GM21576 (cell line): Measurements from ENCODE around the gene LHX2.

Experiments used
- ATAC-seq: cut with Tn5 transposase; IDR thresholded peaks from one replicate; pipeline ENCODE4 v1.9.1; 2021; ENCODE audit warnings: mild to moderate bottlenecking, moderate library complexity; ENCODE audit not compliant: unreplicated experiment

LHX2 gene

DNA sequence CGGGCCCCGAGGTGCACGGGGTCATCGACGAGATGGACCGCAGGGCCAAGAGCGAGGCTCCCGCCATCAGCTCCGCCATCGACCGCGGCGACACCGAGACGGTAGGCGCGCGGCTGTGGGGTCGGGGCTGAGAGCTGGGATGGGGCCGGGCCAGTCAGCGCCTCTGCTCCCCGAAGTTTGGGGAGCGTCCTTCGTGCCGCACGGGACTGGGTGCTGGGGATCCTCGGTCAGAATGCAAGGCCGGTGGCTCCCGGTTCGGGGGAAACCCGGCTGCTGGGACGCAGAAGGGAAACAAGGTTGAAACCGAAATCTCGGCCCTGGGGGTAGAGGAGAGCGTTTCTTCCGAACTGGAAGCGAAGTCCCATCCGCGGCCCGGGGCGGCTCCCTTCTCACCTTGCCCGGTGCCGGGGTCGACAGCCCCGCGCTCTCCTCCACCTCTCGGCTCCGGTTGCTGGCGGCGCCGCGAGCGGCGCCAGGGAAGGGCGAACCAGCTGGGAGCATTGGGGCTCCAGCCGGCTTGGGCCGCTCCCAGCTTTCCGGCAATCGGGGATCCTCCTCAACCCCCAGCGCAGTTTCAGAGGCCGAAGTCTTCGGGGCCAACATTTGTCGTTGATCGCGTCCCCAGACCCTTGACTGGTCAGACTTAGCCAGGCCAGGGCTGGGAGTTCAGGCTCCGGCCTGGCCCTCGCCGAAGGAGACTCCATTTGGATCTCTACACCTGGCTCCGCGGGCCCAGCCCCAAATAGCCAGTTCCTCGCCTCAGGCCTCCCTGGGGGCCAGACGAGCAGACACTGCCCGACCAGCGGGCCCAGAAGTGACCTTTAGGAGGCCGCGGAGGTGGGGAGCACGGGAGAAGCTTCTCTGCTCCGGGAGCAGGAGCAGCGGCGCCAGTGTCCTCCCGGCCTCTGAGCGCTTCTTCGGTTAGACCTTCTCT lies 1.1 kb downstream of the LHX2 start:
- no peak for ATAC-seq

DNA sequence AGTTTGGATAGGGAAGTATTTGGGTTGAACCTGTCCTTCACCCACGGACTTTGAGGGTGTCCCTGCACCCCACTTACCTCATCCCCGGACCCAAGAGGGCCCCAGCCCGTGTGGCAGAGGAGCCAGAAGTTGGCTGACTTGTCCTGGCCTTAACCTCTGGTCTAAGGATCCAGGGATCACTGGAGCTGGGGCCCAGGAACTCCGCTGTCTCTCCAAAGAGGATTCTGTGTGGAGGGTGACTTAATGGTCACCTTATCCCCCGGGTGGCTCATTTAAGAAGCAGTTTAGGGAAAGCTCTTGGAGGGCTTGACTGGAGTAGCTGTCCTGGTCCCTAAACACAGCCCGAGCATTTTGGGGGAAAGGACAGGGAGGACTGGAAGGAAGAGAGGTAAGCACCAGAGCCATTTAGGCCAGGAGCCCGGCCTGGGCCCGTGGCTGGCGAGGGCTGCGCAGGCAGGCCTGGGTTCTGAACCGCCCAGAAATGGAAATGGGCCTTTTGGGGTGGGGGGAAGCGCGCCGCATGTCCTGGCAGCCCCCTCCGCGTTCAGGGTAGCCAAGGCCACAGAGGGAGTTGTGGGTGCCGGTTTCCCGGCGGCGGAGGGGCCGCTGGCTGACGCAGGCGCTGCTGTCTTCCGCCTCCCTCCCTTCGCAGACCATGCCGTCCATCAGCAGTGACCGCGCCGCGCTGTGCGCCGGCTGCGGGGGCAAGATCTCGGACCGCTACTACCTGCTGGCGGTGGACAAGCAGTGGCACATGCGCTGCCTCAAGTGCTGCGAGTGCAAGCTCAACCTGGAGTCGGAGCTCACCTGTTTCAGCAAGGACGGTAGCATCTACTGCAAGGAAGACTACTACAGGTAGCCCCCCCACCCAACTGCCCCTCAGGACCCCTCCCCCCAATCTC lies 2.0 kb downstream of the LHX2 start:
- no peak for ATAC-seq

DNA sequence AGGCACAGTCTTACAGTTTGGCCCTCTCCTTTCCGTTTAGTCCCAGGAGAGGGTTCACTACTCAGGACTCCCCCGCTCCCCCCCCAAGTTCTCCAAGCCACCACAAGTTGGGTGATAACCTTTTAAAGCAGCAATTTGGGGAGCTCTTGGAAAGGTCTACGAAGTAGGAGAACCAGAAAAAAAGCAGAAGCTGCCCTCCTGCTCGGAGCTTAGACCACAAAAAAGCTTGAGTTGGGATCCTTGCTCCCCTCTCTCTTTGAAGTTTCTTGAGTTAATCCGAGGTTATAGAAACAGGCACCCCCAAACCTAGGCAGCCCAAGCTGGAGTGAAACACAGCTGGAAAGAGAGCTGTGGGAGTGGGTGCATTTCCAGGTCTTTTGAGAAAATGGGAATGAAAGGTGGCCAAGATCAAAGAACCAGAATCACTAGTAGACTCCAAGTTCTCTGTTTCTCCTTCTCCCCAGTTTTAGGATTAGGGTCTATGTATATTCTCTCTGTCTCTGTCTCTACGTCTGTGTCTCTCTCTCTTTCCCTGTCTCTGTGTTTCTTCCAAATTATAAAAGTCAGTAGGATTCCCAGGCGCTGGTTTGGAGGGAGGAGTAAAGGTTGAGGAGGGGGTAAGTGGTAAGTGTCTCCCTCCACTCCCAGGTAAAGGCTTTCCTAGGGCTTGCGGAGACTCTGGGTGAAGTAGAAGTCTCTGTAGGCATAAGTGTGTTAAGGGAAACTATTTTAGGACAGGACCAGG lies 2.8 kb downstream of the LHX2 start:
- no peak for ATAC-seq

DNA sequence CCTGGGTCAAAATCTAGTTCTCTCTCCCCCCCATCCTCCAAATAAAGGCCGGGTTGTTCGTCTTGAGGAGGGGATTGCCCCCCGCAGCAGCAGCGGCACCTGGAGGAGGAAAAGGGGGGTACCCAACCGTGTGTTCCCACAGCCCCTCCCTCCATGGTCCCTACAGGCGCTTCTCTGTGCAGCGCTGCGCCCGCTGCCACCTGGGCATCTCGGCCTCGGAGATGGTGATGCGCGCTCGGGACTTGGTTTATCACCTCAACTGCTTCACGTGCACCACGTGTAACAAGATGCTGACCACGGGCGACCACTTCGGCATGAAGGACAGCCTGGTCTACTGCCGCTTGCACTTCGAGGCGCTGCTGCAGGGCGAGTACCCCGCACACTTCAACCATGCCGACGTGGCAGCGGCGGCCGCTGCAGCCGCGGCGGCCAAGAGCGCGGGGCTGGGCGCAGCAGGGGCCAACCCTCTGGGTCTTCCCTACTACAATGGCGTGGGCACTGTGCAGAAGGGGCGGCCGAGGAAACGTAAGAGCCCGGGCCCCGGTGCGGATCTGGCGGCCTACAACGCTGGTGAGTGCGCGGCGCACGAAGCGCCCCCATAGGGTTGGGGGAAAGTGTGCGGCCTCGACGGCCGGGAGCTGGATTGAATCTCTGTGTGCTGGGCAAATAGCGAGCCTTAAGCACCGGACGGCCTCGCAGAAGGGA lies 3.5 kb downstream of the LHX2 start:
- ATAC-seq: no peak

DNA sequence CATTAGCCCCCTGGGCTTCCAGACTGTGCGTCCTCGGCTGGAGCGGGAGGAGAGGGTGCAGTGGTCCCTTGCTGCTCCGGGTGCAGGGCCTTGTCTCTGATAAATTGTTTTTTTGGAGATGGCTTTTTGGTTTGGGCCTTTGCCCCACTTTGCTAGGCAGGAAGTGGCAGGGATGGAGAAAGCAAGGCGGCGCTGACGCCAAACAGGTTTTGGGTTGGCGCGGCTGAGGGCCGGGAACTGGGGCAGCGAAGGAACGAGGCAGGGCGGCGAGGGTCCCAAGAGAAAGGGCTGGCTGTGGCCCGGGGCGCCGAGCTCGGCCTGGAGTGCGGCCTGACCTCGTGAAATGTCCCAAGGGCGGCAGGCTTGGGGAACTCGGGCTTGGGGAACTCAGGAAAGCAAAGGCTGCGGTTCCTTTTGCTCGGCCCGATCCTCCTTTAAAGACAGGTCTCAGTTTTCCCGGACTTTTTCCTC lies 4.1 kb downstream of the LHX2 start:
- no peak for ATAC-seq

DNA sequence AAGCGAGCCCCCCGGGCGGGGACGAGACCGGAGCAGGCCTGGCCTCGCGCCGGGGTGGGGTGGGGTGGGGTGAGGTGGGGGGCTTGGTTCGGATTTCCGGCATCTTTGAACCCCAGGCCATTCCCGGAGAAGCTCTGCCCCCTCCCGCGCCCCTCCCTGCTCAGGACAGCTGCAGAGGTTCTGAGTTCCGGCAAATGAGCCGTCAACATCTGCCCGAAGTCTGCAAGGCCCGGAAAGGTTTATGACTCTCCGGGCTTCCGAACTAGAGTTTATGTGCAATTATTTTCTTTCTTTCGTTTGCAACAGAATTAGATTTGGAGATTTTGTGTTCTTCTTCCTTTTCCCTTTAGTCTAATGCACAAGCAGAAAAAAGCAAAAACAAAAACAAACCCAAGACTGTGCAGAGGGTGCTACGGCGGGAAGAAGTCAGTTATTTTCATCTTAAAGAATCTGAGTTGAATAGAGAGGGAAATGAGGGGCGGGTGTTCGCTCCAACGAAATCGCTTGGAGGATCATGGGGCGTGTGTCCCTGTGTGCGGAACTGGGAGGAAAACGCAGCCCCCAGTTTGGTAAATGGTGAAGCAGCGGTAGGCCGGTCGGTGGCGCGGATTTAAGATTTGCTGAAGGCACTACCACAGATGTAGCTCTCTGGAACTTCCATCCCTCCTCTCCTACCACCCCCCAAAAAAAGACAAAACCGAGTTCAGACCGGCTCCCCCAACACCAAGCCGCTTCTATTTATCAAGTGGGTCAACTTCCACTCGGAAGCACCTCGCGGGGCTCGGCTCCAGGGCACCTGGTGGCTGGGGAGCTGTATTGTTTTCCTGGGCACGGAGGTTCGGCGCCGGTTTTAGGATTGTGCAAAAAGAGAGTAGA lies 4.8 kb downstream of the LHX2 start:
- no peak for ATAC-seq

DNA sequence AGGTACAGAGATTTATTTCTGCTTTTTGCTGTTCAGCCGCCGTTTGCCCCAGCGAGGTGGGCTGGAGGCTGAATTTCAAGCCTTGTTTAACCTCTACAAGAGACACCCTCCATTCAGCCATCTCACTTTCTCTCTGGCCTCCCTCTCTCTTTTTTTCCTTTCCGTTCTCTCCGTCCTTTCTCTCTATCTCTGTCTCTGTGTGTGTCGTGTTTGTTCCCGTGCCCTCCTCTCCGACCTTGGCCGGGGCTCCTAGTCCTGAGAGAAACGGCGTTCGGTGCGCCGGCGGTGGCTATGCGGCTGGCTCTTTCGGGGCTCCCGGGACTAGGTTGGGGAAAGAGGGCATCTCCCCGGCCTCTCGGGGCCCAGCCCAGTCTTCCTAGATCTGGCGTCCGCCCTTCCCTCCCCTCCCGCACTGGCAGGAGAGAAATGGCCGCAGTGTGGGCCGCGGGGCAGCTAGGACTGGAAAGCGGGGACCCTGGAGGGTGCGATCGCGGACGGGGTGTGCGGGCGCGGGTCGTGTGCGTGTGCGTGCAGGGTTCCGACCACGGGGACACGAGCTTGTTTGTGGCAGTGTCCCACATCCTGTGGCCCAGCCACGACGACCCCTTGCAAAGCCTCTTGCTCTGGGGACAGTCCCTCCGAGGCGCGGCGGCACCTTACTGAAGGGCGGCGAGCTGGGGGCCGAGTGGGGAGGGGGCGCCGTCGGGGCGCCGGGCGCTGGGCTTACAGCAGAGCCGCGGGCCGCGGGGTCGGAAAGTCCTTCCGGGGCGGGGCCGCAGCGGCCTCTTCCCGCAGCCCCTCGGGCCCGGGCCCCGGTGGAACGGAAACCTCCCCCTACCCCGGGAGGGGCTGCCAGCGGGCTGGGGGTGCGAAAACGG lies 5.7 kb downstream of the LHX2 start:
- ATAC-seq: no peak

DNA sequence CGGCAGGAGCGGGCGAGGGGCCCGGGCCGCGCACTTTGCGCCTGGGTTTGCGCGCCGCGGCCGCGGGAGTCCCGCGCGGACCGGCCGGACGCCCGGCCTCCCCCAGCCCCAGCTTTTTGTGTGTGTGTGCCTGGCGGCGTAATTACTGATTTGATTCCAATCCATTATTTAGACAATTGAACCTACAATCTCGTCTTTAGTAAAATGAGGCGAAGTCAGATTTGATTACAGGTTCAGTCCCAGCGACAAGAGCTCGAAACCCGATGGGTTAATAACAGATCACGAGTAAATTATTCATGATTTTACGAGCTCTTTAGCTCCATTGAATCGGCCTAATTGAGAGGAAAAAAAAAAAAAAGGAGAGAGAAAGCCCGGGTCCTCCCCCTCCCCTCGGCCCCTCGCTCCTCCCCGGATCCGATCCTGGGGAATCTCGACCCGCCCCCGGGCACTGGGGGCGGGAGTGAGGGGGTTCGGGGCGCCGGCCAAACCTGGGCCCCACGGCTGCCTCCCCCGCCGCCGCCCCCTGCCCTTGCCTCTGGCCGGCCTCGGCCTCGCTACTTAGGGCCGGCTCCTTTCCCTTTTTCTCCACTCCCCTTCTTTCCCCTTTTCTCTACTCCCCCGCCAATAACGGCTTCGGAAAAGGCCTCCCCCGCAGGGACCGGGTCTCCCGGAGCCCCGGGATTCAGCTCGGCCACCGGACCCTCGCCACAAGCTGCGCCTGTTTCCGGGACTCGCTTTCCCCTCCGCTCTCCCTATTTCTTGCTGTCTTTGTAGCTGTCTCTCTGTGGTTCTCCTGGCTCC lies 6.6 kb downstream of the LHX2 start:
- ATAC-seq: no peak

DNA sequence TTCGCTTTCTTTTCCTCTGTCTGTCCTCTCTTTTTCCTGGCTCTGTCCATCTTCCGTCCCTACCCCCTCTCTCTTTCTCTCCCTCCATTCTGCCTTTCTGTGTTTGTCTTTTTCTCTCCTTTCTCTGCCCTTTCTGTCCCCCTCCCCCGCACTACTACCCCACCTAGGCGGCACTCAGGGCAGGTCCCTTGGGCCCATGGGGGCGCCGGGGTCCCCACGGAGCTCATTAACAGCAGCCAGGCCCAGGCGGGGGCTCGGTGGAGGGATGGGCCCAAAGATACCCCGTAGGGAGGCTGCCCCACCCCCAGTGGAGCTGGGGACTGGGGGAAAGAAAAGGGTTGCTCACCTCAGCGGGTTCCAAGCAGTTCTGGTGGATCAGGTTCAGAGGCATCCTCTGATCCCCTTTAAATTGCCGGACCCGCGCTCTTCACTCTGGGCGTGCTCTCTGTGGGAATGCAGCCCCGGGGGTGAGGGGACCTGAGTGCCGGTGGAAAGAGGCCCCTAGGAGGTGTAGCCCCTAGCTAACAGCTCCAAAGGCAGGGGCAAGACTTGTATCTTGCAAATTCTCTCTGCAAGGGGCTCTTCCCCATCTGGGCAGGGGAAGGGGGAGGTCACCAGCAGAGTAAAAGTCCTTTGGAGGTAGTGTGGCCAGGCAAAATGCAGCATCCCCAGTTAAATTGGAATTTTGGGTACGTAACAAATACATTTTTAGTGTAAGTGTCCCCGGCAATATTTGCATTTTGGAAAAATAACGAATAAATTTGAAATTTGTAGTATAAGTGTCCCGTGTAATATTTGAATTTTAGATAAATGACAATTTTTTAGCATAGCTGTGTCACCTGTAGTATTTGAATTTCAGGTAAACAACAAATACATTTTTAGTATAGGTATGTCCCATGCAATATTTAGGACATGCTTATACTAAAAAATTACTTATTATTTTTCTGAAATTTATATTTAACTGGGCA lies 7.4 kb downstream of the LHX2 start:
- ATAC-seq: no peak

DNA sequence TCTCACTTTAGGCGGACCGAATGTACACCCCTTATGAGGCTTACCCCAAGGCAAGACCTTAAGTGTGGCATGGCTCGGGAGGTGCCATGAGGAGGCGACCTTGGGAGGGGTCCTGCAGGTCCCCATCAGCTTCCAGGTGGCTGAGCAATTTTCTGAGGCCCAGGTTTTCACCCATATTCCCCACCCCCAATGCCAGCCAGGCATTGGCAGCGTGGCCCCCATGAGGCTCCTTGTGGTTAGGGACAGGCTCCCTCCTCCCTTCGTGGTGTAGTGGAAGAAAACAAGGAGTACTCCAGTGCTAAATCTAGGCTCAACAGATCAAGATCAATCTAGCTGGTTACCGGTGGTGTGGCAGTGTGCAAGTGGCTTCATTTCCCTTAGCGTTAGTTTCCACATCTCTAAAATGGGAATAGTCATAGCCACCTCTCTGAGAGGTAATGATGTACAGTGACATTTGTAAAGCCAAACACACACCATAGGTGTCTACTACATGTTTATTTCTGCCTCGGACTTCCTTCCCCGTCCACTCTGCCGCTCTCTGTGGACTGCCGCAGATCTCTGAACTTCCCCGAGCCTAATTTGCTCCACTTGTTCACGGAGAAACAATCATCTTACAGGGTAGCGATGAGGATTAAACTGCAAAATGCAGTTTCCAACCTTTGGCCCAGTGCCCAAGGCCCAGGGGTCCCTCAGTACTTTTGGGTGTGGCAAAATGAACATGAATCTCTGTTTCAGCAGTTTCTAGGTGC lies 8.4 kb downstream of the LHX2 start:
- ATAC-seq: no peak

DNA sequence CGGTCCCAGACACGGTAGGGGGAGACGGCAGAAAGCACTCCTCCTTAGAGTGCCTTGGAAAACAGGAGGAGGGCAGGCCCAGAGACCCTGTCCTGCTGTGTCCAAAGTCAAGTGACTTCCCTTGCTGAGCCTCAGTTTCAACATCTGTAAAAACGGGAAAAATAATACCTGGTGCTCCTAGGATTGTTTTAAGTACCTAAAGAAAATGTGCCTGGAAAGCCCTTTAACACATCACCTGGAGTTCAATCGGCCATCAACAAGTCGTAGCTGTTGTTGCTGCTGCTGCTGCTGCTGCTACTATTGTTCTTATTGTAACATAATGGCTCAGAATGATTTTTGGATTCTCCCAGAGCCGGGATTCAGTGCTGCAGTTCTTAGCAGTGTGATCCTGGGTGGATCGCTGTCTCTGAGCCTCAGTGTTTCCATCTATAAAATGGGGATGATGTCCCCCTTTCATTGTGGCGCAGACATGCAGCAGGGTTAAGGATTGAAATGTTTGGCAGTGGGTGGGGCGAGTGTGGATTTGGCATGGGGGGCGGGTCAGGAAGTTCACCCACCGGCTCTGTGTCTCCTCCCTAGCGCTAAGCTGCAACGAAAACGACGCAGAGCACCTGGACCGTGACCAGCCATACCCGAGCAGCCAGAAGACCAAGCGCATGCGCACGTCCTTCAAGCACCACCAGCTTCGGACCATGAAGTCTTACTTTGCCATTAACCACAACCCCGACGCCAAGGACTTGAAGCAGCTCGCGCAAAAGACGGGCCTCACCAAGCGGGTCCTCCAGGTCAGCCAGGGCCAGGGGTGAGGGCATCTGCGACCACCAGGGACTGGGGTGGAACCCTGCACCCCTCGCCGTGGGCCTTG lies 9.2 kb downstream of the LHX2 start:
- ATAC-seq: no peak

DNA sequence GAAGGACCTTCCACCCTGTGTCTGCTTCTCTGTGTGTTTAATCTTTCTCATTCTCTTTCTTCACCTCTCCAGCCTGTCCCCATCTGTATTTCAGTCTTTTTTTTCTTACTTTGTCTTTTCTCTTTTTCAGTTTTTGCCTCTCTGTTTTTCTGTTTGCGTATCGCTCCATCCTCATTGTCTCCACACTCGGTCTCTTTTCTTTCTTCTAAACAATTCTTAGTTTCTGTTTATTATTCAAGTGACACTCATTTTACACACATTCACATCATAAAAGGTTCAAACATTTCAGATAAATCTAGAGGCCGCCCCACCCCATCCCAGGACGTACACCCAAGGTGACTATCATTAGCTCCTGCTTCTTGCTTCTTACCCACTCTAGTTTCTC lies 9.8 kb downstream of the LHX2 start:
- ATAC-seq: no peak

DNA sequence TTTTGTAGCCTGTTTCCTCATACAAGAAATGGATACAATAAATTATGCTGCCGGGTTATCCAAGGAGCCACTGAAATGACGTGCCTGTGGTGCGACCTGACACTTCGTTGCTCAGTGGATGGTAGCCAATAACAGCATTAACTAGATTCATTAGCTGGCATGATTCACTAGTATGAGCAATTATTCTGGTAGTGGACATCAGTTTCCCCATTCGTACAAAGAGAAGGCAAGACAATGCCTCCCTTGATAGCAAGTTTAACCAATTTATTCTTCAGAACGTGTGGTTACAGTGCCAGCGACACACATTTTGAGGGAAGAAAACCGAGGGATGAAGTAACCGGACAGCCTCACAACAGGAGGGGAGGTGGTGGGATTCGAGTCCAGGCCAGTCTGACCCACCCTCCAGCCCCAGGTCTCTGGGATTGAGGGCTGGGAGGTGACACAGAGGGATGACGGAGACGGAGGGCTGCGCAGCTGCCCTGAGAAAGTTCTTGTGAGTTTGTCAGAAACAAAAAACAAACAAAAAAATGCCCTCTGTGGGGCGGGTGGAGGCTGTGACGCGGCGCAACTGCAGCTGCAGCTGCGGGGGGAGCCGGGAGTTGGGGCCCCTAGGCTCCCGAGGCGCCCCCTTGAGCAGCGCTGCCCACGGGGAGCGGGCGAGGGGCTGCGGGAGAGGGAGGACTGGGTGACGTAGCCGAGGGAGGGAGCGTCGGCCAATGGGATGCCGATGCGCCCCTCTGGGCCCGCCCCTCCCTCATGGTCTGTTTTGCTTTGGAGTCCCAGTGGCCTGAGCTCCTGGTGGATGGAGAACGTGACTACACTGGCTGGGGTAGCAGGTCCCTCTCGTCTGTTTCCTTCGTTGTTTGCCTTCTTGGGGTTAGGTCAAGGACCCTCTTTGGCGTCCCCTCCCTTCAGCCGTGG lies 10.9 kb downstream of the LHX2 start:
- ATAC-seq: no peak

DNA sequence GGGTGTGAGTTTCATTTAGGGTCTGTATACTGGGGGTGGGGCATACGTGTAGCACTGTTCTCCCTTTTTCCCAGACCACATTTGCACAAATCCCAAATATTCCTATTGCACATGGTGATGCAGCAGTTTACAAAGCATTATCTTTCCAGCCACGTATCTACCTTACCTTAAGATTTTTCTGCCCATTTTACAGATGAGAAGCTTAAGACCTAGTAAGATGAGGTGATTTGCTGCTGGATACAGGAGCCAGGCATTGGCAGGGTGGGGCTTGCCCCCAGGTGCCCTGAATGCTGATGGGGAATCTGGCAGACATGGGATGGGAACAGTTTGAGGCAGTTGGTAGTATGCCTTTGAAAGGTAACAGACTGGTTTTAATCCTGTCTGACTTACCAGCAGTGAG lies 12.5 kb downstream of the LHX2 start:
- no peak for ATAC-seq
